HG03565 (cell line): ENCODE results near the gene PRR14L.

Source experiments
- ATAC-seq: cut with Tn5 transposase; IDR thresholded peaks from one replicate; pipeline ENCODE4 v1.9.1; 2021; ENCODE audit warnings: mild to moderate bottlenecking, moderate library complexity; ENCODE audit not compliant: unreplicated experiment

PRR14L gene

GRCh38 chr22:31647066-31647465, 102.9 kb downstream of the PRR14L start:
- ATAC-seq: no peak

GRCh38 chr22:31646186-31647019, 103.5 kb downstream of the PRR14L start:
- peak; percentile 64 for ATAC-seq

GRCh38 chr22:31639436-31640039, 110.4 kb downstream of the PRR14L start:
- ATAC-seq: no peak

- ATAC-seq: no peak
Measured at GRCh38 chr22:31637891-31638618, 111.9 kb downstream of the PRR14L start.

GRCh38 chr22:31637447-31637890, 112.5 kb downstream of the PRR14L start:
- ATAC-seq: peak; percentile 36

- ATAC-seq: no peak
Measured at GRCh38 chr22:31635638-31636306, 114.2 kb downstream of the PRR14L start.

GRCh38 chr22:31631436-31631835, 118.5 kb downstream of the PRR14L start:
- ATAC-seq: no peak
